Measurements from ENCODE around the gene PDXK. TPM values are rescaled to one million over a fixed set of nuclear protein-coding genes. Genes with fewer than 3 reads are reported as not detected.
A peak's percentile ranks its signal among the peaks of the same experiment; 100 is the strongest.

PDXK gene
- total and polyA plus RNA-seq, 7 donors, result 22.1 to 88.5 (median 26.0) TPM

GRCh38 chr21:43810505-43811261, 91.8 kb downstream of the PDXK start:
- DNase-seq, result peak; percentile 86
- TF ChIP-seq CTCF (IDR thresholded peaks at IDR 0.05), result peak; percentile 94 to 97 (median 96)
- TF ChIP-seq POLR2AphosphoS5 (IDR thresholded peaks at IDR 0.05), result no peak
- TF ChIP-seq EP300 (IDR thresholded peaks at IDR 0.05), result no peak
- intact Hi-C loops (cut with DNase I), result loop anchor here (1.0 kb wide), 1 partner anchor 165 kb away; no protein-coding TSS in a partner anchor
- H3K36me3 ChIP-seq, result no peaks in the 10 kb centered on the region
- H3K27me3 ChIP-seq, result peaks cover 0 to 6% (median 0%) of the 10 kb centered on the region in 3 donors
- peaks cover 0 to 10% (median 9%) of the 10 kb centered on the region in 4 donors for H3K4me1 ChIP-seq
- no peak overlapping the region for H3K4me3 ChIP-seq
- no peaks in the 10 kb centered on the region for H3K9me3 ChIP-seq
- 6 to 18% methylated on average over 23 of the region's 23 CpGs for WGBS, 2 donors
- H3K27ac ChIP-seq, result no peak overlapping the region

- intact Hi-C loops (cut with DNase I), result no loop called here
- TF ChIP-seq POLR2A (IDR thresholded peaks at IDR 0.05) (no peak), POLR2AphosphoS5 (IDR thresholded peaks at IDR 0.05) (no peak), CTCF (IDR thresholded peaks at IDR 0.05) (no peak), EP300 (IDR thresholded peaks at IDR 0.05) (no peak)
- DNase-seq, result no peak
- Histone ChIP-seq H3K36me3 (no peaks in the 10 kb centered on the region), H3K9me3 (no peaks in the 10 kb centered on the region), H3K4me3 (peak overlapping the region in 2 of 4 donors; percentile 10 to 13), H3K27me3 (peaks cover 0 to 11% (median 0%) of the 10 kb centered on the region in 3 donors), H3K4me1 (peaks cover 0 to 10% (median 9%) of the 10 kb centered on the region in 4 donors), H3K27ac (no peak overlapping the region)
- WGBS, 2 donors, result 37 to 83% methylated on average over 24 of the region's 24 CpGs
Measured at GRCh38 chr21:43811262-43812105, 92.6 kb downstream of the PDXK start.

Small RNAs within 50 kb of the gene (small RNA-seq; reads per million reads assigned to genes)
- gene AP001052.1, result 0 reads per million in 3 donors

Other genes starting within 250 kb of the PDXK start
- under 1 TPM; 0.16 to 0.83 (median 0.59) TPM for gene HSF2BP, start 59.6 kb upstream of the PDXK start, total RNA-seq
- gene HSF2BP, start 59.6 kb upstream of the PDXK start, polyA plus RNA-seq, result under 1 TPM; 0.39 to 0.60 (median 0.46) TPM
- 10 to 100 TPM; 14.3 to 20.5 (median 17.6) TPM for gene RRP1B, start 59.6 kb upstream of the PDXK start, total RNA-seq
- 10 to 100 TPM in 1 of 3 donors, 1 to 10 TPM in 2; 3.5 to 15.2 (median 3.6) TPM for gene RRP1B, start 59.6 kb upstream of the PDXK start, polyA plus RNA-seq
- 1 to 10 TPM; 7.1 to 9.7 (median 7.8) TPM for gene CSTB, start 57.2 kb downstream of the PDXK start, total RNA-seq
- 100 to 1,000 TPM in 2 of 3 donors, 10 to 100 TPM in 1; 76.0 to 167 (median 101) TPM for gene CSTB, start 57.2 kb downstream of the PDXK start, polyA plus RNA-seq
- 10 to 100 TPM; 10.3 to 16.1 (median 11.8) TPM for gene RRP1, start 70.4 kb downstream of the PDXK start, total RNA-seq
- 10 to 100 TPM in 1 of 3 donors, 1 to 10 TPM in 2; 3.9 to 16.2 (median 5.4) TPM for gene RRP1, start 70.4 kb downstream of the PDXK start, polyA plus RNA-seq
- 10 to 100 TPM; 18.9 to 26.6 (median 19.8) TPM for gene AGPAT3, start 146.1 kb downstream of the PDXK start, total RNA-seq
- gene AGPAT3, start 146.1 kb downstream of the PDXK start, polyA plus RNA-seq, result 10 to 100 TPM; 14.4 to 48.5 (median 33.3) TPM

All from sigmoid colon (tissue), 7 donors.